OCI-LY7 (cell line): ENCODE data around the gene RPL29. TPM values are rescaled to one million over a fixed set of nuclear protein-coding genes. Genes with fewer than 3 reads are reported as not detected.

Experiments used
- BruUV-seq: library from RNA; stranded (reverse); fragments of 400-500 nt; replicated peaks from 2 replicates; lab custom pipeline; 2021; lab: Mats Ljungman, UMichigan
- CTCF ChIA-PET: fragments of 300-600 bp; sonication (Branson Sonifier 250); formaldehyde crosslinking; loops from one replicate; lab custom pipeline; 2022; ENCODE audit warnings: antibody characterized with exemption; ENCODE audit not compliant: unreplicated experiment; lab: Charles Lee
- POLR2A ChIA-PET: fragments of 300-600 bp; sonication (Branson Sonifier 250); formaldehyde crosslinking; loops from one replicate; lab custom pipeline; 2022; ENCODE audit warnings: antibody characterized with exemption; lab: Charles Lee
- DNase-seq: peaks from one replicate; pipeline ENCODE4 v3.0.0-alpha.2; 2015; ENCODE audit warnings: low spot score
- H2AFZ ChIP-seq: fragments of 200-600 bp; sonication (generic), shearing (Covaris generic); 2 replicates; pipeline ENCODE4 v1.6.1; 2014; ENCODE audit warnings: mild to moderate bottlenecking, antibody characterized with exemption, low read length, moderate library complexity
- H3K27ac ChIP-seq: fragments of 200-600 bp; sonication (generic); 2 replicates; pipeline ENCODE4 v1.5.1; 2014; ENCODE audit warnings: mixed run types, low read depth, mild to moderate bottlenecking, moderate library complexity, low read length, inconsistent platforms; ENCODE audit not compliant: poor library complexity, severe bottlenecking
- H3K36me3 ChIP-seq: fragments of 200-600 bp; sonication (generic); 2 replicates; pipeline ENCODE4 v1.6.1; 2014; ENCODE audit warnings: mild to moderate bottlenecking, antibody characterized with exemption, low read length, moderate library complexity, mixed read lengths; ENCODE audit not compliant: insufficient read depth
- H3K4me1 ChIP-seq: fragments of 200-600 bp; sonication (generic); 2 replicates; pipeline ENCODE4 v1.5.1; 2014; ENCODE audit warnings: mild to moderate bottlenecking, low read length; ENCODE audit not compliant: insufficient read depth, poor library complexity, severe bottlenecking
- H3K4me2 ChIP-seq: fragments of 200-600 bp; sonication (generic); 2 replicates; pipeline ENCODE4 v1.6.1; 2014; ENCODE audit warnings: mild to moderate bottlenecking, low read length
- H3K4me3 ChIP-seq: fragments of 200-600 bp; sonication (generic); 2 replicates; pipeline ENCODE4 v1.5.1; 2014; ENCODE audit warnings: mild to moderate bottlenecking, low read depth, low read length; ENCODE audit not compliant: poor library complexity, severe bottlenecking
- H3K79me2 ChIP-seq: fragments of 200-600 bp; sonication (generic); 2 replicates; pipeline ENCODE4 v1.6.1; 2016; ENCODE audit warnings: low read depth, mild to moderate bottlenecking, low read length, moderate library complexity, mixed read lengths; ENCODE audit not compliant: insufficient read depth
- H3K9me2 ChIP-seq: fragments of 200-600 bp; sonication (generic); 2 replicates; pipeline ENCODE4 v1.6.1; 2016; ENCODE audit warnings: mild to moderate bottlenecking, low read length, mixed read lengths; ENCODE audit not compliant: insufficient read depth
- H3K9me3 ChIP-seq: fragments of 200-600 bp; sonication (generic); 2 replicates; pipeline ENCODE4 v1.6.1; 2014; ENCODE audit warnings: mild to moderate bottlenecking, mixed run types, low read length, mixed read lengths
- H4K20me1 ChIP-seq: fragments of 200-600 bp; sonication (generic); 2 replicates; pipeline ENCODE4 v1.6.1; 2014; ENCODE audit warnings: mild to moderate bottlenecking, antibody characterized with exemption, low read length, moderate library complexity, mixed read lengths; ENCODE audit not compliant: insufficient read depth
- EZH2phosphoT487 ChIP-seq: fragments of 200-600 bp; sonication (generic); IDR thresholded peaks from 2 replicates; pipeline ENCODE4 v1.6.1; 2018; ENCODE audit warnings: low read depth, borderline replicate concordance, mild to moderate bottlenecking, mixed run types, antibody characterized with exemption, low read length, moderate library complexity, mixed read lengths
- intact Hi-C: fragments of 100-400 bp; cut with micrococcal nuclease; formaldehyde crosslinking; loops from one replicate; pipeline ENCODE4 v1.10.0; 2022; ENCODE audit not compliant: unreplicated experiment
- total RNA-seq, 2 experiments: library from RNA; depleted of rRNA in 1 of 2; stranded (reverse); fragments of >200 nt in 1 of 2; shearing (Covaris generic) in 1 of 2; gene quantifications; 2 replicates each; pipeline ENCODE4 v1.2.3, GENCODE V29; 2014 to 2022
- TF ChIP-seq, protein P1 (sequence below): fragments of 200-600 bp; sonication (generic); conservative IDR thresholded peaks from 2 replicates; pipeline ENCODE4 v1.5.1; 2014; ENCODE audit warnings: mild to moderate bottlenecking, antibody characterized with exemption, low read length, moderate library complexity, mixed read lengths

RPL29 gene
- total RNA-seq, 2 experiments from 2014 or later: 1,535 to 1,781 TPM

DNA sequence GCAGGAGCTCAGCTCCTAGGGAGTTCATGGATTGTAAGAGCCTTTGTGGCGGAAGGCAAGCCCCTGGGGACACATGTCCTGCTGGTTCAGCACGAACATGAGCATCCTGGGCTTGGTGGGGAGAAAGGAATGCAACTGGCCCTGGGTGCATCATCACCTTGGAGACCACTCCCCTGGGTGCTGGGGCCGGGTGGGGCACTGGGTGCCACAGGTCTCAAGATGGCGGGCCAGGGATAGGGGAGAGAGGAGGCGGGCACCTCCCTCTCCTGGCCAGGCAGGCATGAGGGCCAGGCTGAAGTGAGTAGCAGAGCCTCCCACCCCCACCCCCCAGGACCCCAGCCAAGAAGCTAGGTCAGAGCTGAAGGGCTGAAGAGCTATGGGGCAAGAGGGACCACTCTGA is 29.2 kb downstream of the RPL29 start:
- ChIA-PET CTCF (no interaction called here), POLR2A (interaction anchor here (0.6 kb wide), 2 partner anchors 21 to 395 kb away, joined by 3 read pairs; no protein-coding TSS in a partner anchor)

DNA sequence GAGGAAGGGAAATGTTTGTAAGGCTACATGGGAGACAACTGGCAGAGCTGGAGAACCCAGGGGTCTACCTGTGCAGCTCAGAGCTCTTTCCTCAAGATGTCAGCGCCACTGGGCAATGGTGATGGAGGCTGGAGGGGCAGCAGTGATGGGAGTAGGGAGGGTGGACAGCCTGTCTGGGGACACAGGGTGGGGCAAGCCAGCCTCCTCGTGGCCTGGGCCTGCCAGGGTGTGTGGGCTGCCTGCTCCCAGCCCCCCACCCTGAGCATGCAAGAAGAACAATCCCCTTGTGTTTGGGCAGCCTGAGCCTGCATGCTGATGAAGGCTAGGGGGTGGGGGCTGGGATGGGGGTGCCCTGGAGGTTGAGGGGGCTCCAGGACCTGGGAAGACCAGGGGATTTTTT is 29.7 kb downstream of the RPL29 start:
- intact Hi-C loops: no loop called here
- Histone ChIP-seq H3K4me2 (no peak overlapping the region), H2AFZ (no peak overlapping the region), H3K4me1 (peaks cover 10% of the 10 kb centered on the region), H3K9me2 (no peaks in the 10 kb centered on the region), H3K36me3 (no peaks in the 10 kb centered on the region), H3K79me2 (no peaks in the 10 kb centered on the region), H3K4me3 (no peak overlapping the region), H3K27ac (no peak overlapping the region), H4K20me1 (no peaks in the 10 kb centered on the region), H3K9me3 (no peaks in the 10 kb centered on the region)
- no peak for TF ChIP-seq EZH2phosphoT487
- TF ChIP-seq, protein P1, sequence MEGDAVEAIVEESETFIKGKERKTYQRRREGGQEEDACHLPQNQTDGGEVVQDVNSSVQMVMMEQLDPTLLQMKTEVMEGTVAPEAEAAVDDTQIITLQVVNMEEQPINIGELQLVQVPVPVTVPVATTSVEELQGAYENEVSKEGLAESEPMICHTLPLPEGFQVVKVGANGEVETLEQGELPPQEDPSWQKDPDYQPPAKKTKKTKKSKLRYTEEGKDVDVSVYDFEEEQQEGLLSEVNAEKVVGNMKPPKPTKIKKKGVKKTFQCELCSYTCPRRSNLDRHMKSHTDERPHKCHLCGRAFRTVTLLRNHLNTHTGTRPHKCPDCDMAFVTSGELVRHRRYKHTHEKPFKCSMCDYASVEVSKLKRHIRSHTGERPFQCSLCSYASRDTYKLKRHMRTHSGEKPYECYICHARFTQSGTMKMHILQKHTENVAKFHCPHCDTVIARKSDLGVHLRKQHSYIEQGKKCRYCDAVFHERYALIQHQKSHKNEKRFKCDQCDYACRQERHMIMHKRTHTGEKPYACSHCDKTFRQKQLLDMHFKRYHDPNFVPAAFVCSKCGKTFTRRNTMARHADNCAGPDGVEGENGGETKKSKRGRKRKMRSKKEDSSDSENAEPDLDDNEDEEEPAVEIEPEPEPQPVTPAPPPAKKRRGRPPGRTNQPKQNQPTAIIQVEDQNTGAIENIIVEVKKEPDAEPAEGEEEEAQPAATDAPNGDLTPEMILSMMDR: no peak
- CTCF ChIA-PET: interaction anchor here (0.7 kb wide), 1 partner anchor 19 kb away, joined by 3 read pairs; no protein-coding TSS in a partner anchor
- POLR2A ChIA-PET: no interaction called here
- no TSS peak for BruUV-seq
- no peak for DNase-seq

More for the DNA sequence above, 29.2 kb downstream of the RPL29 start:
- Histone ChIP-seq H3K79me2 (no peaks in the 10 kb centered on the region), H3K9me2 (no peaks in the 10 kb centered on the region), H3K9me3 (no peaks in the 10 kb centered on the region), H3K36me3 (no peaks in the 10 kb centered on the region), H3K27ac (no peak overlapping the region), H2AFZ (no peak overlapping the region), H3K4me3 (no peak overlapping the region), H3K4me2 (no peak overlapping the region; the same call in 1 of the 2 replicates), H4K20me1 (no peaks in the 10 kb centered on the region), H3K4me1 (peaks cover 10% of the 10 kb centered on the region)
- TF ChIP-seq, protein P1: no peak
- no peak for TF ChIP-seq EZH2phosphoT487
- intact Hi-C loops: no loop called here
- no peak for DNase-seq
- no TSS peak for BruUV-seq

DNA sequence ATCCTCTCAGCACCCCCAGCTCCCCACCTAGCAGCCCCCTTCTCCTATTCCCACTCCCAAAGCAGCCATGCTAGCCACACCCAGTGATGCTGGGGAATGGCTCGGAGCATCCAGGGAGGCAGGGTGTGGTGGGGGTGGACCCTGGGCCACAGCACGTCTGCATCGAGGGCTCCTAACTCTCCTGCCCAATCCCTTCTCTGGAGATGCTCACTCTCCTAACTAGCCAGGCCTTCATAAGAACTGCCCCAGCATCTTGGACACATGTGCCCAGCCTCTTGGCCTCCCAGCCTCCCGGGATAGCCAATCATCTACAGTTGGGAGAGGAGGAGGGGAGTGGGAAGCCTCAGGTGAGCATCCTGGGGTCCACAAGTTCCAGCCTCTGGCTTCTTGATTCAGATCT is 31.2 kb downstream of the RPL29 start:
- no peaks in the 10 kb centered on the region for H3K79me2 ChIP-seq
- no peaks in the 10 kb centered on the region for H3K9me3 ChIP-seq
- CTCF ChIA-PET: no interaction called here
- no peak overlapping the region for H2AFZ ChIP-seq
- no peak overlapping the region for H3K4me3 ChIP-seq
- no peak overlapping the region for H3K27ac ChIP-seq
- no TSS peak for BruUV-seq
- no peaks in the 10 kb centered on the region for H3K36me3 ChIP-seq
- H3K4me1 ChIP-seq: peaks cover 10% of the 10 kb centered on the region
- no peaks in the 10 kb centered on the region for H3K9me2 ChIP-seq
- DNase-seq: no peak
- intact Hi-C loops: no loop called here
- POLR2A ChIA-PET: no interaction called here
- H3K4me2 ChIP-seq: no peak overlapping the region
- H4K20me1 ChIP-seq: no peaks in the 10 kb centered on the region
- no peak for TF ChIP-seq EZH2phosphoT487
- TF ChIP-seq, protein P1: no peak
